Stimulated activated CD8-positive, alpha-beta memory T cell treated with anti-CD3 and anti-CD28 coated beads, Interleukin-7, amount 100 ng/mL, for 48 hours (primary cell): ENCODE results near the gene FOXS1.

ENCODE experiments used
- DNase-seq, 2 donors: peaks; one replicate each; pipeline ENCODE4 v3.0.0-alpha.2; 2020; ENCODE audit warnings: low read depth in 1 of 2; ENCODE audit errors: extremely low read depth in 1 of 2

The FOXS1 gene

GRCh38 chr20:31861385-31862156 lies 16.2 kb upstream of the FOXS1 start:
- peak; percentile 39 to 61 for DNase-seq

DNA sequence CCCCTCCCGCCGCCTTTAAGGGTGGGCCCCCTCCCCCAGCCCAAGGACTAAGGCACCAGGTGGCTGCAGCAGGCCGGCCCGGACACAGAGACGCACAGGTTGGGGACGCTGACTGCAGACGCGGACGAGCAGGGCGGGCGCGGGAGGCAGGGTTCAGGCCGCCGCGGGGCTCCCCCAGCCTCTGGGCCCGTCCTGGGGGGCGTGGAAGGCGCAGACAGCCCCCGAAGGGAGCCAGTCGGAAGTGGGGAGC lies 15.7 kb upstream of the FOXS1 start:
- no peak for DNase-seq

- no peak for DNase-seq
Observed at GRCh38 chr20:31860390-31861134, 15.2 kb upstream of the FOXS1 start.

GRCh38 chr20:31859998-31860380 lies 14.6 kb upstream of the FOXS1 start:
- no peak for DNase-seq

DNA sequence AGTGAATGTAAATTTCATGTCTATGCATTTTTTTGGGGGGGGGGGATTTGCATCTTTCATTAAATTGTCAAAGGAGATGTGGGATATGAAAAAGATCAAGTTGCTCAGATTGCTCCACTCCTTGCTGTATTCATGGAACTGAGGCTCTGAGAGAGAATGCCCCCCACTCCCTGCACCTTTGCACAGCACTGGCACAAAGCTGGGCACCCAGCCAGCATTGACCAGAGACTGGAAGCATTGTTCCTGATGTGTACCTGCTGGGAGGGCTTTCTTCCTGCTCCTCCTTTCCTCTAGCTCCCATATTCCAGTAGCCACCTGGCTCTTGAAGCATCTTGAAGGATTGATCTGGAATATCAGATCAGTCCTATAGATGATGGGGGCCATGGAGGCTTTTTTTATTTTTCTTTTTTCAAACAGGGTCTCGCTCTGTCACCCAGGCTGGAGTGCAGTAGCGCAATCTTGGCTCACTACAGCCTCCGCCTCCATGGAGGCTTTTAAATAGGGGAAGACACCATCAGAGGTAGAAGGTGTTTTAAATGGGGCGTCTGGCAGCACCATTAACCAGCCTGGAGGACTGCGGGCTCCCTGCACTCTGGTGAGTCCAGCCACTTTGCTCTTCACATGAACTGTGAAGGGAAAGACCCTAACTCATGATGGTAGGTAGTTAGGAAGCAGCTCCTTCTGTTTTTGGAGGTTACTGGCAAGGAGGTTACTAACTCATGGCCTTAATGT lies 14.0 kb upstream of the FOXS1 start:
- no peak for DNase-seq

- no peak for DNase-seq
Observed at GRCh38 chr20:31858760-31859083, 13.3 kb upstream of the FOXS1 start.

DNA sequence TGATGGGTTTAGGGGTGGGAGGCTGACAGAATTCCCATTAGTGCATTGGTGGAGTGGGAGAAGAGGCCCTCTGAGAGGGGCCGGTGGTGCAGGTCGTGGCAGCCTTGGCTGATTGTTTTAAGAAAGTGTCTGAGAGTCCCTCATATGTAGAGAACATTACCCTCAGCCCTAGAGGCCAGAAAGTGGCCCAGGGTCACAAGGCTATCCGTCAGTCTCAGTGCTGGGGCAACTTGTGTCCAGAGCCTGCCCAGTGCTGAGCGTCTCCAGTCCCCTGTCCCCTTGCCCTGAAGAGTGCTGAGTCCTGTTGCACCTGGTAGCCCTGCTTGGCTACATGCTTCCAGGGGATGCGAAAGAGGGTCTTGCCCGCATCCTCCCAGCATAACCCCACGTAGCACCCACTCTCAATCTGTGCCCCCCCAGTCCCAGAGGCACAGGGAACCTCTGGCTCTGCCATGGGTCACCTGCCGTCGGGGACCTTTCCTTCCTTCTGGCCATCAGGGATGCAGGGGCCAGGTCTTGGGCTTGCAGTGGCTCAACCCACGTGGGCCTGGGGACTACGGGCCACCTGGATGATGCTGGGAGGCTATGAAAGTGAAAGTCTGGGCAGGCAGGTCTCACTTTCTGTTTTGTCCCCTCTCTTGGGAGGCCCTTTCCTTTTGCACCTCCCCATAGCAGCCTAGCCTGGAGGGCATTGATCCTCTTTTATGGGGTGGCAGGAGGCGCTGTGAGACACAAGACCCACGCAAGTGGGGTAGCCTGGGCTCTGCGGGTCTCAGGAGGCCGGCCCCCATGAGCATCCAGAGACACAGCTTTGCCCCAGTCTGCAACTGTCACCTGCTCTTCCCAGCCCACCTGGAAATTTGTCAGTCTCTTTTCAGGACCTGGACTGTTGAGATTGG lies 12.7 kb upstream of the FOXS1 start:
- no peak for DNase-seq

- no peak for DNase-seq
Observed at GRCh38 chr20:31856516-31856915, 11.1 kb upstream of the FOXS1 start.

GRCh38 chr20:31853481-31853880 lies 8.1 kb upstream of the FOXS1 start:
- no peak for DNase-seq

GRCh38 chr20:31851240-31851955 lies 6.0 kb upstream of the FOXS1 start:
- DNase-seq, result no peak

- DNase-seq, result no peak
Observed at GRCh38 chr20:31849306-31849930, 4.0 kb upstream of the FOXS1 start.

DNA sequence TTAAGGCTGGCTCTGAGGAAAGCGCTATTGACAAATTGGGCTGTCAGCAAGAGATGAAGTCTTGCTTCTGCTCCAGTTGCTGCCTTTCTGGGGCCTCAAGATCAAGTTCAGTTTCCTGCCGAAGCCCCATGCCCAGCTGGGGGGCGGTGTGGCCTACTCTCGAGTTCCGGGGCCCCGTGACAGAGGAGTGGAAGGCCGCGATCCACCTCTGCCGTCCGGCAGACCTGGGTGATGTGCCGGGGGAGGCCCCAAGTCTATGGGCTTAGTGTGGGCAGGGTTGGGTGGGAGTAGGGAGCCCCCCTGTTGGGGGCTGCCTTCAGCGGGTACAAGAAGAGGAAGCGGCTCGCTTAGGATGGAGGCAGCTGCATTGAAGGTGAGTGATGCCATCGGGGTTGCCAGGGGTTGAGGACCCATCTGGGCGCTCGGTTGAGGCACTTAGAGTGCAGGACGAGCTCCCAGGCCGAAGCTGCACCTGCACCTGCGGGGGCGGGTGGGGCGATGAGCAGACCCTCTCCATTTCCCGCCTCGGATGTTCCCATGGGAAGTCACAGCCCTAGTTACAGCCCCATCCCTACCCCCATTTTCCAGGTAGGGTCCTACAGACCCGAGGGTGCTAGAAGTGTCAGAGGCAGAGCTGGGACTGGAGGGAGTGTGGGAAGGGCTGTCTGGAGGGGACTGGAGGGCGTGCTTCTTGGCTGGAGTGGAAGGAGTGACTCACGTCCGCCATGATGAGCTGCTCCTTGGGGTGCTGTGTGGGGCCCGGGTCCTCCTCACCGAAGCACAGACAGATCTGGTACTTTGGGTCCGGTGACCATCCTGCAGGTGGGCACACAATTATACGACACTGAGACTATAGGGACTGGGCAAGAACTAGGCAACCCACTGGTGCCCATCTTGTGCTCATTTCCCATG lies 2.9 kb upstream of the FOXS1 start:
- no peak for DNase-seq

GRCh38 chr20:31846793-31847138 lies 1.4 kb upstream of the FOXS1 start:
- DNase-seq, result no peak

GRCh38 chr20:31844737-31845299 lies 586 bp downstream of the FOXS1 start:
- no peak for DNase-seq

GRCh38 chr20:31843881-31844280 lies 1.5 kb downstream of the FOXS1 start:
- DNase-seq, result no peak

DNA sequence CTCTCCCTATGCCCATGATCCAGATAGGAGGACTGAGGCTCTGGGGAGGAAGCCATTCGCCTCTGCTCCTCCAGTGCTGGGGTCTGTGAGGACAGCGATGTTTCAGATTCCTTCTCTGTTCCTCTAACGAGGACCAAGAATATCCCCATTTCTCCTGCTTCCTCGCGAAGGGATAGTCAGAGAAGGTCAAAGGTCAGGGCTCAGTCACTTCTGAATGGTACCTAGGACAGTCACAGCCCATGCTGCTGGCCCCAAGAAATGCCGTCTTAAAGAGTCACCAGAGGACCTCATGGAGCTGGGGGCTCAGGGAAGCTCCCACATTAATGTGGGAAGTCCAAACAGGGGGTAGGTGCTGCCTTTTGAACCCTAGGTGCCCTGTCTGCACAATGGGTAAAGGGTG lies 2.1 kb downstream of the FOXS1 start:
- no peak for DNase-seq

DNA sequence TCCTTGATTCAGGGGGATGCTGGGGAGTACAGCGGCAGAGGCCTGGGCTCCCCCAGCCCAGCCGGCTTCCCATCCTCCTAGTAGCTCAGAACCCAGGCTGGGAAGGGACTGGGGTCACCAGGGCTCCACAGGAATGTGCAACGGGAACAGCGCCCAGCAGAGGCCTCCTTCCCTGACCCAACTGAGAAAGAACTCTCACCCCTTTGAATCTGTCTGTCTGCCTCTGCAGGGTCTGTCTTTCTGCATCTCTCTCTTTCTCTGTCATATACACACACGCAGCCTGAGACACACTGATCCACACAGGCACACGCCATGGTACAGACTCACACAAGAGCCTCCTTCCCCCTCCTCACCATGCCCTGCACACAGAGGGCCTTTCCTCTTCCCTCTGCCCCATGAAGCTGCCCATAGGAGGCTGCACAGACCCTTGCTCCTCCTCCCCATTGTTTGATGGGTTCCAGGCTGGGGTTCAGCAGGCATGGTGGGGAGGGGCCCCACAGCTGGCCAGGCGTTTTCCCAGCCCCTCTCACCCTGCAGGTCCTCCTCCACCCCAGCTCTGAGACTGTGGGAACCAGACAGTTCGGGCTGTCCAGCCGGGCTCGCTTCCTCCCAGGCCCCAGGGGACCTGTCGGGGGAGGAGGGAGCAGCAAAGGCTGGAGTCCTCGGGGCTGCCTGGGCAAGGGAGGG lies 2.8 kb downstream of the FOXS1 start:
- no peak for DNase-seq

DNA sequence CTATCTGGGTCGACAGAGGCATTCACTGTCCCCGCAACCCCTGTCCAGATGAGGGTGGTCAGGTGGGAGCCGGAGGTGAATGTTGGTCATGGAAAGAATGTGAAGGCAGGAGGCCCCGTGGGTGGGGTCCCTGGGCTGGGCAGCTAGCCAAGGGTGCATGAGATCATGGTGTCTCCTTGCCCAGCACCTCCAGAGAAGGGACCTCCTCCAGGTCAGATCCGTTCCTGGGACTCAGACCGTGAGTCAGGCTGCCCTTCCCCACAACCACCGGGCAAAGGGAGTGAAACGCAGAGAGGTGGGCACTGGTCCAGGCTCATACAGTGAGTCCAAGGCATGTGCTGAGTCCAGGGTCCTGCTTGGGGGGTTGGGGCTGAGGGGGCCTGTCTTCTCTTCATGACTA lies 3.5 kb downstream of the FOXS1 start:
- DNase-seq, result no peak
